Mucosa of gallbladder (tissue), 1 donor: ENCODE results near the gene RARB. TPM values are rescaled to one million over a fixed set of nuclear protein-coding genes. Genes with fewer than 3 reads are reported as not detected.

Experiments
- DNase-seq: peaks from one replicate; pipeline ENCODE4 v3.0.0-alpha.2; 2020; ENCODE audit warnings: low spot score
- total RNA-seq: library from RNA; stranded (reverse); gene quantifications from one replicate; pipeline ENCODE4 v1.2.1, GENCODE V29; 2021
- donor health status: DM: no; HTN: no; CAD: no.

RARB gene
- total RNA-seq, result 12.9 TPM

- peak; percentile 86 for DNase-seq
Observed at GRCh38 chr3:25427942-25428788, at the start of gene RARB. TSS of gene RARB (plus strand) at chr3:25428263. CDS start at chr3:25428732, 469 bp downstream.

- DNase-seq, result no peak
Observed at GRCh38 chr3:25378786-25379311, 49.2 kb upstream of the RARB start.

- no peak for DNase-seq
Observed at GRCh38 chr3:25380222-25380739, 47.8 kb upstream of the RARB start.

DNA sequence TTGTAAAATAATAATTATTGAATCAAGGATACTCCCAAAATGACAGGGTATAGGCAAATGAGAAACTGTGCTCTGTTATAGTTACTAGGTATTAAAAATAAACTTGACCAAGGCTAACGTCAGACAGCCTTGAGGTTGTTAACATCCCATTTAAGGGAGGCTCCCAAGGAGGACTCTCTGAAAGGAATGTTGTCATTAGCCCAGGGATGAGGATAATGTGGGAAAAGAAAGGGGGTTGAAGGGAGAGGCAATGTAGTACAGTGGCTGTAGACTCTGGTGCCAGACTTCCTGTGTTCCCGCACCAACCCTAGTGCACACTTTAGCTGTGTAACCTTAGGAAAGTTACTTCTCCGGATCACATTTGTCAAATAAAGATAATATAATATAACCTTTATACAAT lies 47.0 kb upstream of the RARB start:
- no peak for DNase-seq

DNA sequence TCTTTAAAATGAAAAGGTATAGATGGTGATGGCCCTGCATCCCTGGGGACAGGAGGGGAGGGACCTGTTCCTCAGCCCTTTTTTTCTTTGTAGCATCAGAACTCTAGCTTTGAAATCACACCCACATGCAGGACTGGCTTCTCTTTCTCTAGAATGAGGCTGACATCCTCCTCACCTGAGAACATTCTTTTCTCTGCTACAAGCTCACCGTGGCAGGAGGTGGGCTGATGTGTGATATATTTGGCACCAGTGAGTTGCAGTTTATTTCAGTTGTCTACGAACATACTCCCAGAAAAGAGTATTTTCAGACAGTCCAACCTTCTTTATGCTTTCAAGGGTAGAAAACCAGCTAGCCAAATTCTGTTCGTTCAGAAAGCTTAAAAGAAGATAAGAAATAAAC lies 43.6 kb upstream of the RARB start:
- no peak for DNase-seq

DNA sequence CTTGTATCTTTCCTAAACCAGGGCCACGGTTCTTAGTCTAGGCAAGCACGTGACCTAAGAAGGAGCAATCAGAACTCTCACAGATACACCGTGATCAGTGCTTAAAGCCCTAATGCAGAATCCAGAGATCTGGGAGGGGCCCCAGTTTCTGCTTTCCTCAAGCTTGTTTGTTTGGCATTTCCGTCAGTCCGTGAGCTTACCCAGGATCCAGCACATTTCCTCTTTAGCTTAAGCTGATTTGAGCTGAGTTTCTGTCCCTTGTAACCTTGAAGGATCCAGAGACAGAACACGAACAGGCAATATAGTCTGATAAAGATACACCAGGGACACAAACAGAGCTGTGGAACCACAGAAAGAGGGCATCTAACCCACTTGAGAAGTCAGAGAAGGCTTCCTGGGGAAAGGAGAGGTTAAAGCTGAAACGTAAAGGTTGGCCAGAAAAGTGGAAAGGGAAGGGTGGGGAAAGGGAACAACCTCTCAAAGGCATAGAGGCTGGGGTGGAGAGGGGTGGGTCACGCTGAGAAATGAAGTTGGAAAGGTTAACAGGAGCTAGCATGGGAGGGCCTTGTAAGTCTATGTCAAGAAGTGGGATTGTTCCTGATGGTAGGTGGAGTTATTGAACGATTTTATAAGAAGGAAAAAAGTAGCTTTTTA lies 42.1 kb upstream of the RARB start:
- no peak for DNase-seq

GRCh38 chr3:25386686-25387255 lies 41.3 kb upstream of the RARB start:
- DNase-seq, result no peak

- no peak for DNase-seq
Observed at GRCh38 chr3:25390605-25391004, 37.5 kb upstream of the RARB start.

DNA sequence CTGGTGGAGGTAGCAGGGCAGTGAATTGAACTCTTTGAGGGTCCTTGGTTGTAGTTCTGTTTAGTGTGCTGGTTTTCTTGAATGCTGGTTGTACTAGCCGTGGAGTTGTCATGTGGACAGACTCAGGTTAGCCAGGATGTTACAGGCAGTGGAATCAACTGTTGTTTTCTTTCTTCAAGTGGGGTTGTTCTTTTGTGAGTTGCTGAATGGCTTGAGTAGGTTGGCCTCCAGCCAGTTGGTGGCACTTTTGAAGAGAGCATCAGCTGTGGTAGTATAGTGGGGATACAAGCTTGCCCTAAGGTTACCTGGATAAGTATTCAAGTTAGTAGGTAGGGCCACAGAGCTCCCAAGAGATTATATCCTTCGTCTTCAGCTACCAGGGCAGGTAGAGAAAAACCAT lies 31.8 kb upstream of the RARB start:
- no peak for DNase-seq

DNA sequence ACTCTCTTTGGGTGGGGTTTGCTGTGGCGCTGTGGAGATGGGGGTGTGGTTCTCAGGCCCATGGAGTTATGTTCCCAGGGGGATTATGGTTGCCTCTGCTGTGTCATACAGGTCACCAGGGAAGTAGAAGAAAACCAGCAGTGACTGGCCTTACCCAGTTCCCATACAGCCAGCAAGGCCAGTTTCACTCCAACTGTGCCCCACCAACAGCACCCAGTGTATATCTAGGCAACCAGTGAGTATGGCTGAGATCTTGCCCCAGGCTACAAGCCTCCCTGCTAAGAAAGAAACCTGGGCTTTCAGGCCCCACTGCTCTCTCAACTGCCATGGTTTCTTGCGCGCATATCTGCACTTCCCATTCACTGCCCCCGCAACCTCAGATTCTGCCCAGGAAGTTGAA lies 31.4 kb upstream of the RARB start:
- DNase-seq, result no peak

DNA sequence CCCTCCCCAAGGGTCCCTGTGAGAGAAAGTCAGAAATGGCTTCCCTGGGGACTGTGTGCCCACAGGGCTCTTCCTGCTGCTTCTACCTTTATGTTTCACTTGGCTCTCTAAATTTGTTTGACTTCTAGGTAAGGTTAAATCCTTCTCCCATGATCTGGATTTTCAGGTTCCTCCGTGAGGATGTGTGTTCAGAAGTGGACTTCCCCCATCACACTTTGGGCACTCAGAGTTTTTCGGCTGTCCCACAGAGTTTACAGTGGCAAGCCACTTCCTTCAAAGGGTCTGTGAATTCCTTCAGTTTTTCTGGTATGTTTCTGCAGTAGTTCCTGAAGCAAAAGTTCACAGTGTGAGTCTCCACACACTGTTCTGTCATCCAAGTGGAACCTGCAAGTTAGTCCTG lies 30.9 kb upstream of the RARB start:
- DNase-seq, result no peak

DNA sequence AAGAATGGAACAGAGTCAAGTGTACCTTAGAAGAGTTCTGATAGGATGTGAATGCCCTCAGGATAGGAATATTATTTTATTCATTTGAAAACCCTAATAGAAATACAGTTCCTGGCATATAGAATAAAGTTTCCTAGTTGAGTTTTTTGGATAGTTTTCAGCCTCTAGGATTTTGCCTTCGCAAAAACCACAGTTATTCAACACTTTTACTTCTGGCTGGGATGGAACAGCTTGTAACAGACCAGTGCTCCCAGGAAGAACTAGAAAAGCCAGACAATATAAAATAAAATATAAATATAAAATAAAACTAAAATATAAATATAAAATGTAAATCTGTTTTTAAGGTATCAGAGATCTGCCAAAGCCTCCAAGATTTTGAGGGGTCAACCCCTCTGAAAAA lies 27.5 kb upstream of the RARB start:
- no peak for DNase-seq

DNA sequence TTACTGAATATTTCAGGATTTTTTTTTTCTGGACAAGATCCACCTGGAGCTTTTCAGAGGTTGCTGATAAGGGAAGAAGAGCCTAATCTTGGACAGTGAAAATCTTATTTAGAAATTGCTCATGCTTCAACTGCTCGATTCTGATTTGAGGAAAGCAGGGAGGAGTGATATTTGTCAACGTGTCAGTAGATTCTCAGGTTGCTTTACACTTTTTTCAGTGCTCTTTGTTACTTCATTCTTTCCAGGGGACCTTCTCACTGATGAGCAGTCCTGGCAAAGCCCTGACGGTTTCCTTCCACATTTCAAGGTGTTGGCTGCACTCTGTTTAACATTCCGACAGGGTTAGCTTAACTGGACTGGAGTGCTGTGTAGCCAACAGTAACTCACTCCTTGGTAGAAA lies 24.1 kb upstream of the RARB start:
- no peak for DNase-seq

GRCh38 chr3:25404569-25404968 lies 23.5 kb upstream of the RARB start:
- DNase-seq, result no peak

DNA sequence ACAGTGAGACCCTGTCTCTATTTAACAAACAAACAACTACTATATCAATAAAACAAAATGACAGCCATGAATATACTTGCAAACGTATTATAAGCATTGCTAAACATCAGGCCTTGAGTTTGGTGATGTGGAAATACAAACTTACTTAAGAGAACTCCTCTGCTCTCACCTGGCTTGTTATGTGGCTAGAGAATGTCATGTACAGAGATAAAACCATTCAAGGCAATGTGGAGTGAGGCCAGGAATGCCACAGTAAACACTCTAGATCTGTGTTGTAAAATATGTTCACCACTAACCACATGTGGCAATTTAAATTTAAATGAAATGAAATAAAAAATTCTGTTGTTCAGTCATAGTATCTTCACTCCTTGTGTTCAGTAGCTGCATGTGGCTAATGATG lies 22.7 kb upstream of the RARB start:
- no peak for DNase-seq

GRCh38 chr3:25410703-25411102 lies 17.4 kb upstream of the RARB start:
- no peak for DNase-seq

DNA sequence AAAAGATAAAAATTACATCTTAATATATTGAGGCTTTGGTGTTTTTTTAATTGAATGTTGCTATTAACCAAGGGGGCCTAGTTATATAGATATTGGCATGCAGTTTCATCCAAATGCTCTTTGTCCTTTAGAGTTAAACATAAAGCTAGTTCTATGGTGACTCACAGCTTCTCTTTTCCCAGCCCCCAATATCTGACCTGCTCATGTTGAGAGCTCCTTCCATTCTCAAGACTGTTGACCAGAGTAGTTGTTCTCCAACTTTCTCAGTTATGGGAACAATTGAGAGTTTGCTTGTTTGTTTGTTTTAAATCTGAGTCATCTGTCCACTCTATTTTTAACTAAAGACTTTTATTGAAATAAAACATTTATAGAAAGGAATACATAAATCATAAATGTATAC lies 15.8 kb upstream of the RARB start:
- no peak for DNase-seq

GRCh38 chr3:25416176-25416575 lies 11.9 kb upstream of the RARB start:
- no peak for DNase-seq

DNA sequence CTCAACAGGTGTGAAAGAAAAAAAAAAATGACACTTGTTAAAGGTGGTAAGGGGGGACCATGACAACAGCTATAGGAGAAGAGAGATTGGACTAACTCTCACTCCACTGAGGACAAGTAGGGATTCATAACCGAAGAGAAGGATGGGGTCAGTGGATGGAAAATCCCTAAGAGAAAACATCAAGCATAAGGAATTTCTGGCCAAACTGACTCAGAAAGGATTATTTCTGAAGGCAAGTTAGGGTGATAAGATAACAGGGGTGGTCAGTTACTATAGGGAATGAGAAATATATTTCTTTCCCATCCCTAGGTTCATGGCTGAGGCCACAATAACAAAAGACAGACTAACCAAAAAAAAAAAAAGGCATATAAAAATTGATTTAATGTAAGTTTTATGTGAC lies 9.5 kb upstream of the RARB start:
- DNase-seq, result no peak

GRCh38 chr3:25419251-25419650 lies 8.8 kb upstream of the RARB start:
- DNase-seq, result no peak

GRCh38 chr3:25420147-25420546 lies 7.9 kb upstream of the RARB start:
- DNase-seq, result no peak

DNA sequence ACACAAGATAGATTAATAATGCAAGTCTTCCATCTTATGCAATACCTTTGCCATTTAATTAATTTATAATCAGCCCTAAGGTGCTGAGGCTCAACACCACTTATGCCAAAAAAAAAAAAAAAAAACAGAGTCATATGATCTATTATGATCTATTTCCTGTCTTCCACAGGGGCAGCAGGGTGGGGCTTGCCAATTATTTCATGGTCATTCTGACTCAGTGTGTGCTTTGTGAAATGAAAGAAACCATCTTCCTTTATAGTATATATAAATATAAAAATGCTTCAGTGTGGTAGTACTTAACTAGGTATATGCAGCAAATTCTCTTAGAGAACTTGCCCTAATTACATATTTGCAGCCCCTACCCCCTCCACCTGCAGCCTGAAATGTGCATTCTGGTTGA lies 7.2 kb upstream of the RARB start:
- no peak for DNase-seq

- DNase-seq, result peak; percentile 28
Observed at GRCh38 chr3:25421747-25422146, 6.3 kb upstream of the RARB start.
